Body of pancreas (tissue), 4 donors: ENCODE results near the gene DCAF12. TPM values are rescaled to one million over a fixed set of nuclear protein-coding genes. Genes with fewer than 3 reads are reported as not detected.
"Not testable (repeated sequence)": the region's sequence is repeated elsewhere in the genome, so short reads cannot be mapped to it uniquely, and the experiment has no call there.

Experiments
- ATAC-seq: fragments of 150-250 bp; one replicate; pipeline ENCODE4 v1.9.1; 2016
- DNase-seq, 4 donors: peaks; one replicate each; pipeline ENCODE4 v3.0.0-alpha.2; 2019
- H3K27ac ChIP-seq, 4 donors: fragments of 200-600 bp; sonication (generic); 1 replicate in 3 of 4; 2 replicates in 1 of 4; pipeline versions ENCODE4 v1.5.1 to v1.6.1; 2016 to 2019; ENCODE audit warnings: mild to moderate bottlenecking in 1 of 4, mixed read lengths in 1 of 4, moderate library complexity in 1 of 4
- H3K27me3 ChIP-seq, 2 donors: fragments of 200-600 bp; sonication (generic); one replicate each; pipeline ENCODE4 v1.6.0; 2016; ENCODE audit warnings: mild to moderate bottlenecking in 1 of 2
- H3K36me3 ChIP-seq, 2 donors: fragments of 200-600 bp; sonication (generic); replicated peaks in 1 of 2; 2 replicates each; pipeline ENCODE4 v1.5.1; 2016; ENCODE audit warnings: low read depth in 2 of 2; ENCODE audit not compliant: insufficient read depth in 1 of 2
- H3K4me1 ChIP-seq: fragments of 200-600 bp; sonication (generic); one replicate; pipeline ENCODE4 v1.6.0; 2016
- H3K4me3 ChIP-seq, 2 donors: fragments of 200-600 bp; sonication (generic); 1 replicate in 1 of 2; 2 replicates in 1 of 2; pipeline ENCODE4 v1.5.1; 2016 to 2019
- H3K9me3 ChIP-seq, 3 donors: fragments of 200-600 bp; sonication (generic); 1 replicate in 2 of 3; 2 replicates in 1 of 3; pipeline ENCODE4 v1.5.1; 2016
- CTCF ChIP-seq, 7 experiments: fragments of 450-650 bp in 4 of 7; fragments of 200-600 bp in 3 of 7; sonication (generic) in 3 of 7; IDR thresholded peaks; one replicate each; pipeline ENCODE4 v1.5.1; 2016 to 2019; ENCODE audit warnings: antibody characterized with exemption in 7 of 7
- POLR2A ChIP-seq, 3 donors: fragments of 450-650 bp; IDR thresholded peaks; one replicate each; pipeline ENCODE4 v1.6.1; 2016; ENCODE audit warnings: antibody characterized with exemption in 3 of 3, mild to moderate bottlenecking in 2 of 3
- WGBS, 2 donors: methylation state at CpG; one replicate each; pipeline ENCODE4 v1.1.5; 2017; 5-methylcytosine and 5-hydroxymethylcytosine counted together
- intact Hi-C: fragments of 100-400 bp; cut with DNase I; formaldehyde crosslinking; loops from one replicate; pipeline ENCODE4 v1.15.1; 2023
- small RNA-seq: library from RNA; depleted of rRNA; stranded (forward); fragments of <200 nt; gene quantifications from one replicate; pipeline ENCODE3, GENCODE V24; 2016
- total RNA-seq, 2 donors: library from RNA; depleted of rRNA; stranded (reverse); fragments of >200 nt; gene quantifications; one replicate each; pipeline ENCODE4 v1.1.0, GENCODE V29; 2016

DCAF12 gene
- total RNA-seq, 2 donors from 2014 or later, result 14.3 to 19.1 TPM

DNA sequence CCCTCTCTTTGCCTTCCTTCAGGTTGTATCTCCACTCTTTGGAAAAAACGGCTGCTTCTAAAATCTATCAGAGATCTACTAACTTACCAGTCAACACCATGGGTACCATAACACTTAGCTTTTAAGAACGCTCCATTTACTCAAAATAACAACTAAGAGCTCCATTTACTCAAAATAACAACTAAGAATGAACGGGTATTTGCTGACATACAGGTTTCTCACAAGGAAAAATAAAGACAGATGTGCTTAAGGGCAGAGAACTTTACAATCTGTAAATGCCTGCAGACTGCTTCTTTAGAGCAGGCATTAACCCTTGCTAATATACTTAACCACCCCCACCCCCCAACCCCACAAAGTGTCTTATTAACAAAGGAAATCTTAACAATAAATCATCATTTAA, 80.6 kb downstream of the DCAF12 start:
- TF ChIP-seq CTCF (IDR thresholded peaks at IDR 0.05), result no peak
- TF ChIP-seq POLR2A (IDR thresholded peaks at IDR 0.05), result no peak
- no peak for ATAC-seq
- WGBS, 2 donors, result 61 to 64% methylated on average over 3 of the region's 3 CpGs

GRCh38 chr9:34042074-34042473, 84.4 kb downstream of the DCAF12 start:
- H3K27me3 ChIP-seq, H3K4me3 ChIP-seq, DNase-seq, H3K27ac ChIP-seq, intact Hi-C loops, ATAC-seq, H3K9me3 ChIP-seq, H3K36me3 ChIP-seq: not testable (repeated sequence)
- H3K4me1 ChIP-seq, result peaks cover 11% of the 10 kb centered on the region
- 95 to 96% methylated on average over 10 of the region's 10 CpGs for WGBS, 2 donors

More for the DNA sequence above, 80.6 kb downstream of the DCAF12 start:
- Histone ChIP-seq H3K4me3 (no peak overlapping the region), H3K4me1 (peaks cover 28% of the 10 kb centered on the region), H3K27me3 (no peaks in the 10 kb centered on the region), H3K36me3 (no peaks in the 10 kb centered on the region), H3K27ac (no peak overlapping the region), H3K9me3 (no peaks in the 10 kb centered on the region)
- intact Hi-C loops, result no loop called here
- no peak for DNase-seq

DNA sequence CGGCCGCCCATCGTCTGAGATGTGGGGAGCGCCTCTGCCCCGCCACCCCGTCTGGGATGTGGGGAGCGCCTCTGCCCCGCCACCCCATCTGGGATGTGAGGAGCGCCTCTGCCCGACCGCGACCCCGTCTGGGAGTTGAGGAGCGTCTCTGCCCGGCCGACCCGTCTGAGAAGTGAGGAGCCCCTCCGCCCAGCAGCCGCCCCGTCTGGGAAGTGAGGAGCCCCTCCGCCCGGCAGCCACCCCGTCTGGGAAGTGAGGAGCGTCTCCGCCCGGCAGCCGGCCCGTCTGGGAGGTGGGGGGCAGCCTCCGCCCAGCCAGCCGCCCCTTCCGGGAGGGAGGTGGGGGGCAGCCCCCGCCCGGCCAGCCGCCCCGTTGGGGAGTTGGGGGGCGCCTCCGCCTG, 87.6 kb downstream of the DCAF12 start:
- ATAC-seq, H3K4me1 ChIP-seq, H3K4me3 ChIP-seq, H3K9me3 ChIP-seq, H3K36me3 ChIP-seq, DNase-seq, H3K27ac ChIP-seq, H3K27me3 ChIP-seq, intact Hi-C loops: not testable (repeated sequence)
- 97% methylated on average over 23 of the region's 37 CpGs; no CpG with 5 or more reads in 1 of the 2 donors for WGBS, 2 donors

GRCh38 chr9:34037626-34038025, 88.9 kb downstream of the DCAF12 start:
- H3K27me3 ChIP-seq, result no peaks in the 10 kb centered on the region
- H3K9me3 ChIP-seq, result no peaks in the 10 kb centered on the region
- no peak overlapping the region for H3K27ac ChIP-seq
- DNase-seq (no peak), ATAC-seq (no peak)
- TF ChIP-seq POLR2A (IDR thresholded peaks at IDR 0.05) (no peak), CTCF (IDR thresholded peaks at IDR 0.05) (no peak)
- intact Hi-C loops, result no loop called here
- H3K4me3 ChIP-seq, result no peak overlapping the region
- no peaks in the 10 kb centered on the region for H3K4me1 ChIP-seq
- whole genome bisulfite sequencing, 2 donors, result 58 to 70% methylated on average over 2 of the region's 2 CpGs
- no peaks in the 10 kb centered on the region for H3K36me3 ChIP-seq

- TF ChIP-seq CTCF (IDR thresholded peaks at IDR 0.05), result no peak
- TF ChIP-seq POLR2A (IDR thresholded peaks at IDR 0.05), result no peak
- Histone ChIP-seq H3K4me1 (no peaks in the 10 kb centered on the region), H3K4me3 (no peak overlapping the region), H3K9me3 (no peaks in the 10 kb centered on the region), H3K36me3 (no peaks in the 10 kb centered on the region), H3K27ac (no peak overlapping the region), H3K27me3 (no peaks in the 10 kb centered on the region)
- ATAC-seq, result no peak
- intact Hi-C loops, result no loop called here
- 90 to 99% methylated on average over 4 to 5 of the region's 5 CpGs for WGBS, 2 donors
- no peak for DNase-seq
These were observed 89.9 kb downstream of the DCAF12 start for GRCh38 chr9:34036625-34037024.

Small RNA genes lying within 50 kb of the gene (small RNA-seq; reads per million reads assigned to genes)
- 0.94 reads per million, percentile 35 among the genes with 10 or more reads in this experiment for gene RN7SKP114

Other genes with a start within 250 kb of the DCAF12 start
- 10 to 100 TPM; 14.2 to 15.3 TPM for gene UBAP2, start 77.8 kb downstream of the DCAF12 start, total RNA-seq
- gene UBAP1, start 52.3 kb upstream of the DCAF12 start, total RNA-seq, result 10 to 100 TPM; 18.9 to 19.1 TPM
- gene KIF24, start 202.6 kb upstream of the DCAF12 start, total RNA-seq, result under 1 TPM; 0.26 to 0.33 TPM
- 10 to 100 TPM in 1 of 2 donors, 1 to 10 TPM in 1; 9.2 to 14.0 TPM for gene NUDT2, start 202.9 kb upstream of the DCAF12 start, total RNA-seq